CD14-positive monocyte (primary cell): ENCODE data around the gene LAYN. TPM values are rescaled to one million over a fixed set of nuclear protein-coding genes. Genes with fewer than 3 reads are reported as not detected.

Experiments
- DNase-seq, 3 donors: peaks; one replicate each; pipeline ENCODE4 v3.0.0-alpha.2; 2011 to 2022
- H2AFZ ChIP-seq: 2 replicates; pipeline ENCODE4 v1.6.0; 2012; ENCODE audit warnings: mild to moderate bottlenecking, low read depth, low read length, inconsistent platforms; ENCODE audit not compliant: insufficient read depth, poor library complexity, severe bottlenecking
- H3K27ac ChIP-seq, 2 donors: 1 replicate in 1 of 2; 2 replicates in 1 of 2; pipeline ENCODE4 v1.5.1; 2012 to 2013; ENCODE audit warnings: low read length in 2 of 2, control low read depth in 1 of 2, inconsistent platforms in 1 of 2, low read depth in 1 of 2, mild to moderate bottlenecking in 1 of 2
- H3K27me3 ChIP-seq, 2 donors: one replicate each; pipeline versions ENCODE4 v1.6.0 to v1.6.1; 2011 to 2013; ENCODE audit warnings: low read length in 2 of 2; ENCODE audit not compliant: control insufficient read depth in 2 of 2, insufficient read depth in 2 of 2
- H3K36me3 ChIP-seq, 2 donors: replicated peaks in 1 of 2; 1 replicate in 1 of 2; 2 replicates in 1 of 2; pipeline versions ENCODE4 v1.5.1 to v1.6.1; 2012 to 2013; ENCODE audit warnings: low read length in 2 of 2, control low read depth in 1 of 2, inconsistent platforms in 1 of 2, mild to moderate bottlenecking in 1 of 2; ENCODE audit not compliant: insufficient read depth in 2 of 2, control insufficient read depth in 1 of 2
- H3K4me1 ChIP-seq, 2 donors: 1 replicate in 1 of 2; 2 replicates in 1 of 2; pipeline versions ENCODE4 v1.5.1 to v1.6.1; 2012 to 2013; ENCODE audit warnings: low read length in 2 of 2, control low read depth in 1 of 2, inconsistent platforms in 1 of 2, mild to moderate bottlenecking in 1 of 2, moderate library complexity in 1 of 2; ENCODE audit not compliant: insufficient read depth in 2 of 2, control insufficient read depth in 1 of 2
- H3K4me2 ChIP-seq: replicated peaks from 2 replicates; pipeline ENCODE3; 2012; ENCODE audit warnings: low read length, moderate library complexity, mild to moderate bottlenecking; ENCODE audit not compliant: poor library complexity, severe bottlenecking; ENCODE audit errors: extremely low read depth
- H3K4me3 ChIP-seq, 3 experiments: fragments of 200-600 bp in 1 of 3; sonication (generic) in 1 of 3; replicated peaks in 1 of 3; 1 replicate in 2 of 3; 2 replicates in 1 of 3; pipeline ENCODE4 v1.5.1; 2011 to 2013; ENCODE audit warnings: low read length in 3 of 3, mild to moderate bottlenecking in 3 of 3, control low read depth in 2 of 3, low read depth in 2 of 3, inconsistent platforms in 1 of 3, moderate library complexity in 1 of 3
- H3K79me2 ChIP-seq: 2 replicates; pipeline ENCODE4 v1.6.0; 2012; ENCODE audit warnings: mild to moderate bottlenecking, control low read depth, inconsistent platforms, low read length, moderate library complexity; ENCODE audit not compliant: insufficient read depth
- H3K9ac ChIP-seq: 2 replicates; pipeline ENCODE4 v1.6.0; 2017; ENCODE audit warnings: low read length, mild to moderate bottlenecking; ENCODE audit not compliant: insufficient read depth, poor library complexity, severe bottlenecking
- H3K9me3 ChIP-seq, 2 donors: replicated peaks in 1 of 2; 1 replicate in 1 of 2; 2 replicates in 1 of 2; pipeline versions ENCODE4 v1.5.1 to v1.6.1; 2012 to 2013; ENCODE audit warnings: low read length in 2 of 2, control low read depth in 1 of 2; ENCODE audit not compliant: control insufficient read depth in 1 of 2, insufficient read depth in 1 of 2
- H4K20me1 ChIP-seq: 2 replicates; pipeline ENCODE4 v1.6.0; 2012; ENCODE audit warnings: mild to moderate bottlenecking, low read length, control low read depth, moderate library complexity; ENCODE audit not compliant: insufficient read depth
- H3K27ac Mint-ChIP-seq, 7 donors: one replicate each; pipeline ENCODE4 v1.8.0; 2020; ENCODE audit warnings: mild to moderate bottlenecking in 7 of 7, mixed read lengths in 7 of 7, moderate library complexity in 6 of 7, inconsistent platforms in 2 of 7
- H3K27me3 Mint-ChIP-seq, 3 donors: one replicate each; pipeline ENCODE4 v1.8.0; 2021 to 2022; ENCODE audit warnings: low read depth in 3 of 3, mild to moderate bottlenecking in 3 of 3, mixed read lengths in 3 of 3, moderate library complexity in 3 of 3, inconsistent platforms in 1 of 3
- H3K36me3 Mint-ChIP-seq, 2 donors: one replicate each; pipeline ENCODE4 v1.8.0; 2020; ENCODE audit warnings: mixed read lengths in 2 of 2, inconsistent platforms in 1 of 2, mild to moderate bottlenecking in 1 of 2
- H3K4me1 Mint-ChIP-seq: one replicate; pipeline ENCODE4 v1.8.0; 2020; ENCODE audit warnings: mild to moderate bottlenecking, mixed read lengths
- H3K4me3 Mint-ChIP-seq, 2 donors: one replicate each; pipeline ENCODE4 v1.8.0; 2020; ENCODE audit warnings: mild to moderate bottlenecking in 2 of 2, mixed read lengths in 2 of 2, moderate library complexity in 1 of 2
- H3K9me3 Mint-ChIP-seq, 7 donors: one replicate each; pipeline ENCODE4 v1.8.0; 2020 to 2022; ENCODE audit warnings: mixed read lengths in 7 of 7, mild to moderate bottlenecking in 6 of 7, moderate library complexity in 6 of 7, inconsistent platforms in 2 of 7
- WGBS: methylation state at CpG from one replicate; pipeline ENCODE4 v1.1.5; 2013; ENCODE audit warnings: missing lambda C conversion rate; ENCODE audit not compliant: insufficient coverage; 5-methylcytosine and 5-hydroxymethylcytosine counted together
- intact Hi-C, 2 donors: fragments of 100-400 bp; cut with micrococcal nuclease; formaldehyde crosslinking; loops; one replicate each; pipeline versions ENCODE4 v1.15.0 to v1.15.1; 2023
- polyA plus RNA-seq, 3 donors: library from polyadenylated mRNA; depleted of rRNA in 1 of 3; unstranded in 2 of 3; stranded (reverse) in 1 of 3; fragments of 300-500 nt in 2 of 3; fragments of >200 nt in 1 of 3; fragmentation: Illumina TruSeq in 2 of 3; gene quantifications; 1 replicate in 2 of 3; 2 replicates in 1 of 3; pipeline ENCODE4 v1.2.3, GENCODE V29; 2012 to 2021
- TF ChIP-seq, protein P1 (sequence below): fragments of 200-600 bp; IDR thresholded peaks from one replicate; pipeline ENCODE4 v1.8.0; 2022; ENCODE audit warnings: antibody characterized with exemption, mild to moderate bottlenecking

LAYN gene
- polyA plus RNA-seq, 3 donors: not detected

DNA sequence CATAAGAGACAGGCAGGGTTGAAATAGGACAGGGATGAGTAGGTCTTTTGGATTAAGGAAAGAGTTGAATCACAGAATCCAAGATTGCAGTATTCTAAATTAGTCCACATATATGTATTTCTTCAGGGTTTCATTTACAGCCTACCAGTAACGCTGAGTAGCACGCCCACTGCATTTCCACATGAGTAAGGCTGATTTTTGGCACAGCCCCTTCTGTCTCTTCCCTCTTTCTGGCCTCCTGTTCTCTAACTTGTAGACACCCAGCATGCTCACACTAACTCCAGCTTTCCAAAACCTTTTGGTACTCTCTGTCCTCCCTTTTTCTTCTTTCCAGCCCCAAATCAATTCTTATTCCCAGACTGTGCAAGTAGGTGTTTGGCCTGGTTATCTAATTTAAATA, 58.0 kb downstream of the LAYN start:
- H3K36me3 Mint-ChIP-seq: no peaks in the 10 kb centered on the region
- H3K27me3 Mint-ChIP-seq: peaks cover 1 to 4% (median 1%) of the 10 kb centered on the region in 3 donors
- Histone ChIP-seq H3K9ac (no peak overlapping the region), H4K20me1 (peaks cover 5% of the 10 kb centered on the region), H3K79me2 (peaks cover 12% of the 10 kb centered on the region), H3K27ac (no peak overlapping the region), H3K4me1 (peaks cover 10 to 11% of the 10 kb centered on the region in 2 donors), H2AFZ (no peak overlapping the region), H3K4me2 (no peak overlapping the region), H3K27me3 (no peaks in the 10 kb centered on the region), H3K4me3 (no peak overlapping the region), H3K36me3 (no peaks in the 10 kb centered on the region), H3K9me3 (no peaks in the 10 kb centered on the region)
- H3K9me3 Mint-ChIP-seq: peaks cover 0 to 3% (median 0%) of the 10 kb centered on the region in 7 donors
- TF ChIP-seq, protein P1, sequence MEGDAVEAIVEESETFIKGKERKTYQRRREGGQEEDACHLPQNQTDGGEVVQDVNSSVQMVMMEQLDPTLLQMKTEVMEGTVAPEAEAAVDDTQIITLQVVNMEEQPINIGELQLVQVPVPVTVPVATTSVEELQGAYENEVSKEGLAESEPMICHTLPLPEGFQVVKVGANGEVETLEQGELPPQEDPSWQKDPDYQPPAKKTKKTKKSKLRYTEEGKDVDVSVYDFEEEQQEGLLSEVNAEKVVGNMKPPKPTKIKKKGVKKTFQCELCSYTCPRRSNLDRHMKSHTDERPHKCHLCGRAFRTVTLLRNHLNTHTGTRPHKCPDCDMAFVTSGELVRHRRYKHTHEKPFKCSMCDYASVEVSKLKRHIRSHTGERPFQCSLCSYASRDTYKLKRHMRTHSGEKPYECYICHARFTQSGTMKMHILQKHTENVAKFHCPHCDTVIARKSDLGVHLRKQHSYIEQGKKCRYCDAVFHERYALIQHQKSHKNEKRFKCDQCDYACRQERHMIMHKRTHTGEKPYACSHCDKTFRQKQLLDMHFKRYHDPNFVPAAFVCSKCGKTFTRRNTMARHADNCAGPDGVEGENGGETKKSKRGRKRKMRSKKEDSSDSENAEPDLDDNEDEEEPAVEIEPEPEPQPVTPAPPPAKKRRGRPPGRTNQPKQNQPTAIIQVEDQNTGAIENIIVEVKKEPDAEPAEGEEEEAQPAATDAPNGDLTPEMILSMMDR: no peak
- WGBS: 53% methylated on average over 2 of the region's 2 CpGs
- H3K4me1 Mint-ChIP-seq: peaks cover 15% of the 10 kb centered on the region
- intact Hi-C loops: no loop called here
- H3K4me3 Mint-ChIP-seq: no peak overlapping the region
- DNase-seq: no peak
- H3K27ac Mint-ChIP-seq: no peak overlapping the region

DNA sequence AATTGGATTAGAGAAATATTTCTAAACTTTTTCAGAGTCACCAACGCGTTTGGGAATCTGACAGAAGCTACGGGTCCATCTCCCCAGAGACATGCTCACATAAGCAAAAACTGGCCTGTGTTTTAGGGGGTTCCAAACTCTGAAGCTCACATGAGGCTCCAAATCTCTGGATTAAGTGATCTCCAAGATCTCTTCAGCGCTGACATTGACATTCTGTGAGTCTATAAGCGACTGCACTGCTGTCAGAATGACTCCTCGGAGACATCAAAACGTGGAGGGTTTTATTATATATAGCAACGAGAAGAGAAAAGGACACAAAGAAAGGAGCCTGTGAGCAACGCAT, 61.1 kb downstream of the LAYN start:
- peaks cover 17 to 26% of the 10 kb centered on the region in 2 donors for H3K4me1 ChIP-seq

More for the DNA sequence above, 61.1 kb downstream of the LAYN start:
- H3K9ac ChIP-seq: peak overlapping the region; percentile 95
- TF ChIP-seq, protein P1: no peak
- H3K36me3 Mint-ChIP-seq: no peaks in the 10 kb centered on the region
- no peaks in the 10 kb centered on the region for H3K9me3 Mint-ChIP-seq
- peak overlapping the region; percentile 73 for H2AFZ ChIP-seq
- H3K27me3 Mint-ChIP-seq: peaks cover 0 to 1% (median 0%) of the 10 kb centered on the region in 3 donors
- peaks cover 32% of the 10 kb centered on the region for H4K20me1 ChIP-seq
- peaks cover 41% of the 10 kb centered on the region for H3K79me2 ChIP-seq
- peak overlapping the region; percentile 86 for H3K4me2 ChIP-seq
- peak overlapping the region; percentile 91 to 94 for H3K4me3 Mint-ChIP-seq
- H3K4me3 ChIP-seq: peak overlapping the region; percentile 44 to 81 (median 46)
- H3K9me3 ChIP-seq: no peaks in the 10 kb centered on the region
- peak overlapping the region in 6 of 7 donors; percentile 79 to 93 (median 88) for H3K27ac Mint-ChIP-seq
- no peak for DNase-seq
- peaks cover 29% of the 10 kb centered on the region for H3K4me1 Mint-ChIP-seq
- no peaks in the 10 kb centered on the region for H3K27me3 ChIP-seq
- H3K27ac ChIP-seq: peak overlapping the region; percentile 16 to 33
- intact Hi-C loops: loop anchor here (5.0 kb wide), 2 partner anchors 176 to 241 kb away; no protein-coding TSS in a partner anchor
- no peaks in the 10 kb centered on the region for H3K36me3 ChIP-seq
- 4% methylated on average over 6 of the region's 9 CpGs for WGBS
